Measurements from ENCODE around the gene TLCD3B. TPM values are rescaled to one million over a fixed set of nuclear protein-coding genes. Genes with fewer than 3 reads are reported as not detected.
"Not testable (repeated sequence)": the region's sequence is repeated elsewhere in the genome, so short reads cannot be mapped to it uniquely, and the experiment has no call there.

Gene TLCD3B
- total RNA-seq, 3 donors from 2014 or later (not counting 1 experiment from before 2014, with no cell fraction given), result 0.88 to 2.0 (median 1.7) TPM

GRCh38 chr16:30046178-30046577 lies 15.1 kb upstream of the TLCD3B start:
- no peak for DNase-seq
- Mint-ChIP-seq H3K27ac (no peak overlapping the region), H3K27me3 (ENCODE audit: low read depth in 2 of 2) (no peaks in the 10 kb centered on the region), H3K4me3 (no peak overlapping the region), H3K4me1 (peaks cover 0 to 7% of the 10 kb centered on the region in 2 donors), H3K36me3 (no peaks in the 10 kb centered on the region), H3K9me3 (no peaks in the 10 kb centered on the region)
- 85% methylated on average over 8 of the region's 8 CpGs for WGBS (ENCODE audit: insufficient coverage)
- intact Hi-C loops (cut with micrococcal nuclease), result no loop called here
- H3K36me3 ChIP-seq (ENCODE audit: control insufficient read depth, insufficient read depth, low read length), result no peaks in the 10 kb centered on the region
- ATAC-seq, result peak in 1 of 3 donors; percentile 36
- H3K4me1 ChIP-seq (ENCODE audit: control insufficient read depth, insufficient read depth, low read length), result no peaks in the 10 kb centered on the region
- no peaks in the 10 kb centered on the region for H3K27me3 ChIP-seq (ENCODE audit: control insufficient read depth, insufficient read depth, low read length)
- no peak overlapping the region for H3K4me3 ChIP-seq (ENCODE audit: low read length)
- no peak overlapping the region for H3K27ac ChIP-seq (ENCODE audit: low read length)
- TF ChIP-seq CTCF (IDR thresholded peaks at IDR 0.05), result no peak
- no peaks in the 10 kb centered on the region for H3K9me3 ChIP-seq (ENCODE audit: control insufficient read depth, insufficient read depth, low read length)

- no peaks in the 10 kb centered on the region for H3K9me3 Mint-ChIP-seq
- H3K36me3 Mint-ChIP-seq, result no peaks in the 10 kb centered on the region
- WGBS (ENCODE audit: insufficient coverage), result 42% methylated on average over 1 of the region's 5 CpGs
- Histone ChIP-seq H3K4me3 (ENCODE audit: low read length) (no peak overlapping the region), H3K9me3 (ENCODE audit: control insufficient read depth, insufficient read depth, low read length) (no peaks in the 10 kb centered on the region), H3K27me3 (ENCODE audit: control insufficient read depth, insufficient read depth, low read length) (no peaks in the 10 kb centered on the region), H3K4me1 (ENCODE audit: control insufficient read depth, insufficient read depth, low read length) (no peaks in the 10 kb centered on the region), H3K27ac (ENCODE audit: low read length) (no peak overlapping the region), H3K36me3 (ENCODE audit: control insufficient read depth, insufficient read depth, low read length) (no peaks in the 10 kb centered on the region)
- no peak overlapping the region for H3K27ac Mint-ChIP-seq
- DNase-seq (peak in 1 of 2 donors; percentile 57), ATAC-seq (no peak)
- H3K27me3 Mint-ChIP-seq (ENCODE audit: low read depth in 2 of 2), result no peaks in the 10 kb centered on the region
- peak; percentile 28 for TF ChIP-seq CTCF (IDR thresholded peaks at IDR 0.05)
- no peak overlapping the region for H3K4me3 Mint-ChIP-seq
- peaks cover 0 to 7% of the 10 kb centered on the region in 2 donors for H3K4me1 Mint-ChIP-seq
- intact Hi-C loops (cut with micrococcal nuclease), result no loop called here
Observed at GRCh38 chr16:30041841-30042240, 10.8 kb upstream of the TLCD3B start.

GRCh38 chr16:30040690-30041089 lies 9.6 kb upstream of the TLCD3B start:
- H3K4me3 Mint-ChIP-seq; DNase-seq; H3K27me3 ChIP-seq (ENCODE audit: control insufficient read depth, insufficient read depth, low read length); H3K27ac ChIP-seq (ENCODE audit: low read length); H3K4me1 ChIP-seq (ENCODE audit: control insufficient read depth, insufficient read depth, low read length); H3K27ac Mint-ChIP-seq; H3K4me1 Mint-ChIP-seq; H3K36me3 Mint-ChIP-seq; H3K4me3 ChIP-seq (ENCODE audit: low read length); H3K9me3 Mint-ChIP-seq; intact Hi-C loops (cut with micrococcal nuclease); H3K9me3 ChIP-seq (ENCODE audit: control insufficient read depth, insufficient read depth, low read length); ATAC-seq; H3K27me3 Mint-ChIP-seq (ENCODE audit: low read depth in 2 of 2); H3K36me3 ChIP-seq (ENCODE audit: control insufficient read depth, insufficient read depth, low read length): not testable (repeated sequence)
- WGBS (ENCODE audit: insufficient coverage), result 68% methylated on average over 4 of the region's 5 CpGs

GRCh38 chr16:30040221-30040620 lies 9.2 kb upstream of the TLCD3B start:
- no peaks in the 10 kb centered on the region for H3K9me3 ChIP-seq (ENCODE audit: control insufficient read depth, insufficient read depth, low read length)
- Mint-ChIP-seq H3K36me3 (no peaks in the 10 kb centered on the region), H3K27me3 (ENCODE audit: low read depth in 2 of 2) (no peaks in the 10 kb centered on the region), H3K4me3 (no peak overlapping the region), H3K4me1 (peaks cover 0 to 3% of the 10 kb centered on the region in 2 donors), H3K27ac (no peak overlapping the region), H3K9me3 (no peaks in the 10 kb centered on the region)
- no peaks in the 10 kb centered on the region for H3K27me3 ChIP-seq (ENCODE audit: control insufficient read depth, insufficient read depth, low read length)
- WGBS (ENCODE audit: insufficient coverage), result 14% methylated on average over 5 of the region's 5 CpGs
- H3K4me1 ChIP-seq (ENCODE audit: control insufficient read depth, insufficient read depth, low read length), result no peaks in the 10 kb centered on the region
- ATAC-seq, result no peak
- no peak overlapping the region for H3K27ac ChIP-seq (ENCODE audit: low read length)
- intact Hi-C loops (cut with micrococcal nuclease), result no loop called here
- TF ChIP-seq CTCF (IDR thresholded peaks at IDR 0.05), result no peak
- no peak overlapping the region for H3K4me3 ChIP-seq (ENCODE audit: low read length)
- no peak for DNase-seq
- H3K36me3 ChIP-seq (ENCODE audit: control insufficient read depth, insufficient read depth, low read length), result no peaks in the 10 kb centered on the region

All from natural killer cell (primary cell).